H1 (cell line): ENCODE data around the gene ZBTB16. TPM values are rescaled to one million over a fixed set of nuclear protein-coding genes. Genes with fewer than 3 reads are reported as not detected.

Source experiments
- CTCF ChIA-PET: fragments of 300-600 bp; sonication (Branson Sonifier 250); formaldehyde crosslinking; loops from one replicate; lab custom pipeline; 2021; ENCODE audit not compliant: partially characterized antibody; lab: Charles Lee
- POLR2A ChIA-PET: fragments of 300-600 bp; sonication (Branson Sonifier 250); formaldehyde crosslinking; loops from one replicate; lab custom pipeline; 2021; ENCODE audit warnings: inconsistent platforms; ENCODE audit not compliant: partially characterized antibody; lab: Charles Lee
- DNase-seq, 2 experiments: peaks; one replicate each; pipeline versions ENCODE4 v3.0.0 to v3.0.0-alpha.2; 2010 to 2022; ENCODE audit warnings: low spot score in 2 of 2, low read depth in 1 of 2, mixed read lengths in 1 of 2
- FAIRE-seq: peaks from 2 replicates; lab custom pipeline; 2011; peaks lifted over from hg19 to GRCh38; lab: Jason Lieb, UNC
- H2AFZ ChIP-seq: 2 replicates; pipeline ENCODE4 v1.8.1; 2012; ENCODE audit warnings: low read length, inconsistent platforms
- H2AK5ac ChIP-seq: 2 replicates; pipeline ENCODE4 v1.6.1; 2013; ENCODE audit warnings: low read depth, low read length
- H2BK120ac ChIP-seq: replicated peaks from 2 replicates; pipeline ENCODE3; 2013; ENCODE audit warnings: low read depth, low read length, inconsistent platforms
- H2BK12ac ChIP-seq: 2 replicates; pipeline ENCODE4 v1.6.1; 2013; ENCODE audit warnings: low read depth, low read length
- H2BK15ac ChIP-seq: 2 replicates; pipeline ENCODE4 v1.6.1; 2013; ENCODE audit warnings: low read length
- H2BK20ac ChIP-seq: 2 replicates; pipeline ENCODE4 v1.6.1; 2013; ENCODE audit warnings: low read length
- H2BK5ac ChIP-seq: 2 replicates; pipeline ENCODE4 v1.6.1; 2013; ENCODE audit warnings: low read depth, low read length
- H3K14ac ChIP-seq: 2 replicates; pipeline ENCODE4 v1.6.1; 2013; ENCODE audit warnings: inconsistent platforms; ENCODE audit not compliant: insufficient read length
- H3K18ac ChIP-seq: 2 replicates; pipeline ENCODE4 v1.6.1; 2013; ENCODE audit warnings: low read length; ENCODE audit errors: extremely low read depth
- H3K23ac ChIP-seq: 2 replicates; pipeline ENCODE4 v1.6.1; 2013; ENCODE audit warnings: inconsistent platforms; ENCODE audit not compliant: insufficient read length
- H3K23me2 ChIP-seq: 2 replicates; pipeline ENCODE4 v1.6.1; 2013; ENCODE audit warnings: low read depth, low read length
- H3K27ac ChIP-seq: 2 replicates; pipeline ENCODE4 v1.6.1; 2011; ENCODE audit warnings: low read depth, low read length, inconsistent platforms
- H3K27me3 ChIP-seq, 4 experiments: replicated peaks in 1 of 4; 1 replicate in 1 of 4; 2 replicates in 3 of 4; pipeline versions ENCODE4 v1.6.1 to v1.8.1; 2011 to 2013; ENCODE audit warnings: low read length in 3 of 4, mild to moderate bottlenecking in 3 of 4, inconsistent platforms in 2 of 4, mixed read lengths in 2 of 4, moderate library complexity in 1 of 4; ENCODE audit not compliant: control insufficient read depth in 3 of 4, insufficient read depth in 3 of 4; ENCODE audit errors: extremely low read depth in 1 of 4
- H3K36me3 ChIP-seq, 4 experiments: 2 replicates each; pipeline versions ENCODE4 v1.6.1 to v1.8.1; 2011 to 2013; ENCODE audit warnings: mild to moderate bottlenecking in 4 of 4, low read length in 3 of 4, moderate library complexity in 2 of 4, control low read depth in 1 of 4, inconsistent platforms in 1 of 4; ENCODE audit not compliant: insufficient read depth in 4 of 4, control insufficient read depth in 2 of 4
- H3K4ac ChIP-seq: replicated peaks from 2 replicates; pipeline ENCODE3; 2013; ENCODE audit warnings: low read length, low read depth, mixed read lengths, inconsistent platforms; ENCODE audit not compliant: insufficient read length
- H3K4me1 ChIP-seq, 4 experiments: replicated peaks in 1 of 4; 1 replicate in 1 of 4; 2 replicates in 3 of 4; pipeline versions ENCODE4 v1.6.1 to v1.8.1; 2011 to 2013; ENCODE audit warnings: low read length in 3 of 4, inconsistent platforms in 2 of 4, mixed read lengths in 1 of 4; ENCODE audit not compliant: insufficient read depth in 4 of 4, control insufficient read depth in 3 of 4
- H3K4me2 ChIP-seq, 2 experiments: 2 replicates each; pipeline versions ENCODE4 v1.6.1 to v1.8.1; 2011 to 2013; ENCODE audit warnings: low read depth in 2 of 2, low read length in 2 of 2, control low read depth in 1 of 2, inconsistent platforms in 1 of 2, mild to moderate bottlenecking in 1 of 2; ENCODE audit not compliant: insufficient read depth in 1 of 2
- H3K4me3 ChIP-seq, 4 experiments: fragments of 200-600, 300-600 bp in 1 of 4; sonication (generic), shearing (Covaris generic), sonication (Bioruptor Twin) in 1 of 4; 2 replicates each; pipeline versions ENCODE4 v1.5.1 to v1.8.1; 2011 to 2016; ENCODE audit warnings: low read length in 4 of 4, low read depth in 3 of 4, control low read depth in 2 of 4, inconsistent platforms in 2 of 4, mild to moderate bottlenecking in 2 of 4, mixed read lengths in 1 of 4, moderate library complexity in 1 of 4; ENCODE audit not compliant: insufficient read depth in 2 of 4; ENCODE audit errors: extremely low read depth in 1 of 4
- H3K56ac ChIP-seq: replicated peaks from 2 replicates; pipeline ENCODE3; 2013; ENCODE audit warnings: low read depth, mild to moderate bottlenecking, mixed read lengths, low read length, inconsistent platforms; ENCODE audit not compliant: insufficient read length
- H3K79me1 ChIP-seq: 2 replicates; pipeline ENCODE4 v1.6.1; 2013; ENCODE audit warnings: low read depth, low read length, control low read depth
- H3K79me2 ChIP-seq, 2 experiments: 2 replicates each; pipeline versions ENCODE4 v1.6.1 to v1.8.1; 2012 to 2013; ENCODE audit warnings: low read length in 2 of 2, mild to moderate bottlenecking in 2 of 2, inconsistent platforms in 1 of 2; ENCODE audit not compliant: insufficient read depth in 2 of 2, control insufficient read depth in 1 of 2
- H3K9ac ChIP-seq, 4 experiments: replicated peaks in 1 of 4; 1 replicate in 1 of 4; 2 replicates in 3 of 4; pipeline versions ENCODE4 v1.6.1 to v1.8.1; 2011 to 2013; ENCODE audit warnings: low read depth in 3 of 4, low read length in 3 of 4, control low read depth in 2 of 4, mild to moderate bottlenecking in 2 of 4, moderate library complexity in 2 of 4, inconsistent platforms in 1 of 4; ENCODE audit errors: extremely low read depth in 1 of 4
- H3K9me3 ChIP-seq, 2 experiments: 2 replicates each; pipeline versions ENCODE4 v1.6.1 to v1.8.1; 2012 to 2013; ENCODE audit warnings: mild to moderate bottlenecking in 2 of 2, moderate library complexity in 2 of 2, control low read depth in 1 of 2, inconsistent platforms in 1 of 2, low read depth in 1 of 2, low read length in 1 of 2, mixed read lengths in 1 of 2; ENCODE audit not compliant: insufficient read depth in 2 of 2
- H4K20me1 ChIP-seq, 2 experiments: replicated peaks in 1 of 2; 2 replicates each; pipeline versions ENCODE3 to v1.8.1; 2011 to 2013; ENCODE audit warnings: inconsistent platforms in 2 of 2, low read length in 2 of 2, mild to moderate bottlenecking in 1 of 2; ENCODE audit not compliant: insufficient read depth in 2 of 2, control insufficient read depth in 1 of 2
- H4K5ac ChIP-seq: 2 replicates; pipeline ENCODE4 v1.6.1; 2013; ENCODE audit warnings: low read length, low read depth, mixed read lengths, inconsistent platforms; ENCODE audit not compliant: insufficient read length
- H4K8ac ChIP-seq: 2 replicates; pipeline ENCODE4 v1.8.0; 2013; ENCODE audit warnings: mild to moderate bottlenecking, moderate library complexity, low read length, inconsistent platforms; ENCODE audit not compliant: insufficient read depth; ENCODE audit errors: extremely low read depth
- H4K91ac ChIP-seq: replicated peaks from 2 replicates; pipeline ENCODE3; 2013; ENCODE audit warnings: low read length, mixed read lengths, inconsistent platforms; ENCODE audit not compliant: insufficient read length
- TCF12 ChIP-seq: IDR thresholded peaks from 2 replicates; pipeline ENCODE4 v1.6.1; 2011; ENCODE audit warnings: low read depth, mild to moderate bottlenecking, low read length
- WGBS, 2 experiments: shearing (Covaris generic) in 1 of 2; methylation state at CpG; one replicate each; pipeline versions ENCODE4 v1.1.6 to v1.1.7; 2013 to 2015; ENCODE audit warnings: low lambda C conversion rate in 2 of 2, mixed read lengths in 2 of 2, inconsistent platforms in 1 of 2, low coverage in 1 of 2, missing lambda C conversion rate in 1 of 2; ENCODE audit not compliant: insufficient replicate concordance in 2 of 2, insufficient coverage in 1 of 2, insufficient read length in 1 of 2; ENCODE audit errors: extremely low coverage in 1 of 2, missing lambda C conversion rate in 1 of 2; 5-methylcytosine and 5-hydroxymethylcytosine counted together
- polyA plus RNA-seq, 7 experiments: library from polyadenylated mRNA; depleted of rRNA in 3 of 7; stranded (reverse) in 5 of 7; unstranded in 2 of 7; fragments of >200 nt in 5 of 7; fragments of 200-250 nt in 2 of 7; gene quantifications; 1 replicate in 5 of 7; 2 replicates in 1 of 7; 4 replicates in 1 of 7; pipeline versions ENCODE4 v1.2.1 to v1.2.3, GENCODE V29; 2011 to 2013; ENCODE audit warnings: missing spikeins in 2 of 7, mixed read lengths in 2 of 7
- total RNA-seq: library from RNA; stranded (reverse); fragmentation: NEBNext Ultra II Directional; extraction: Animal tissue kit (Norgen Biotek cat#: 25700); gene quantifications from 2 replicates; pipeline ENCODE4 v1.2.1, GENCODE V29; 2021

The ZBTB16 gene
- total and polyA plus RNA-seq, 2 of the 8 experiments (the other 6 are each of a cell fraction or from before 2014, with no cell fraction given) = 0.12 to 0.61 TPM

DNA sequence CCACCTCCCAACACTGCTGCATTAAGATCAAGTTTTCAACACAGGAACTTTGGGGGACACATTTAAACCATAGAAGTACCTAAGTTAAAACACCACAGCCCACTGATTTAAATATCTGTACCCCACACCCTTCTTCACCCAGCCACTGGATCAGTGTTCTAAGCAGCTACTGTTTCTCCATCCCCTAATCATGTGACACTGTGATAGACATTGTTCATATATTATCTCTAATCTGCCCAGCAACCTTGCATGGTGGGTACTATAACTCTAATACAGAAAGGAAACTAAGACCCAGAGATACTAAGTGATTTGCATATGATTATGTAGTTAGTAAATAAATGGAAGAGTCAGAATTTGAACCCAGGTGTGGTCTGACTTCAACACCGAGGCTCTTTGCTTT, 166.2 kb downstream of the ZBTB16 start:
- H2BK20ac ChIP-seq = no peak overlapping the region
- no peaks in the 10 kb centered on the region; a peak in 2 of 7 replicates for H3K27me3 ChIP-seq
- no peaks in the 10 kb centered on the region for H3K36me3 ChIP-seq
- H4K8ac ChIP-seq = no peak overlapping the region
- H4K20me1 ChIP-seq = peaks cover 0 to 3% of the 10 kb centered on the region in 2 experiments
- H3K9ac ChIP-seq = no peak overlapping the region
- H3K4me2 ChIP-seq = no peak overlapping the region
- H3K56ac ChIP-seq = no peak overlapping the region
- H3K23ac ChIP-seq = no peak overlapping the region
- H3K4me3 ChIP-seq = no peak overlapping the region
- TF ChIP-seq TCF12 = no peak
- H4K5ac ChIP-seq = no peak overlapping the region
- no peak overlapping the region for H2BK120ac ChIP-seq
- H3K18ac ChIP-seq = no peak overlapping the region
- no peak overlapping the region for H3K14ac ChIP-seq
- no peaks in the 10 kb centered on the region for H3K79me1 ChIP-seq
- H2AFZ ChIP-seq = no peak overlapping the region
- H2BK5ac ChIP-seq = no peak overlapping the region
- POLR2A ChIA-PET = no interaction called here
- H2AK5ac ChIP-seq = no peak overlapping the region
- no peak for FAIRE-seq
- H3K4ac ChIP-seq = no peak overlapping the region
- no peak overlapping the region for H2BK15ac ChIP-seq
- H3K27ac ChIP-seq = no peak overlapping the region
- H3K9me3 ChIP-seq = no peaks in the 10 kb centered on the region
- H3K4me1 ChIP-seq = peaks cover 2 to 11% (median 5%) of the 10 kb centered on the region in 4 experiments; a peak in 5 of 7 replicates
- no peak overlapping the region for H2BK12ac ChIP-seq
- CTCF ChIA-PET = interaction anchor here (0.5 to 1.4 kb wide), 5 partner anchors 26 to 1803 kb away, joined by 3 to 4 read pairs (median 3); no protein-coding TSS in a partner anchor
- no peak overlapping the region for H4K91ac ChIP-seq
- H3K23me2 ChIP-seq = no peaks in the 10 kb centered on the region
- no peak for DNase-seq
- WGBS, 2 experiments = 91% methylated on average over 1 of the region's 1 CpG; no CpG with 5 or more reads in 1 of the 2 experiments
- H3K79me2 ChIP-seq = no peaks in the 10 kb centered on the region
